ENCODE data around the gene ACP1. TPM values are rescaled to one million over a fixed set of nuclear protein-coding genes. Genes with fewer than 3 reads are reported as not detected.

ACP1 gene
- polyA plus RNA-seq, 4 donors: 99.7 to 167 (median 104) TPM

- WGBS, 3 donors: 1 to 2% (median 1%) methylated on average over 54 to 60 of the region's 60 CpGs
- FAIRE-seq: no peak
- Histone ChIP-seq H3K9me3 (ENCODE audit: control insufficient read depth in 2 of 2, insufficient read depth in 1 of 2, low read depth in 1 of 2, low read length in 1 of 2) (no peaks in the 10 kb centered on the region), H3K4me1 (ENCODE audit: control insufficient read depth in 3 of 3, insufficient read depth in 2 of 3, low read depth in 1 of 3, low read length in 2 of 3) (peaks cover 2 to 15% (median 3%) of the 10 kb centered on the region in 3 donors), H3K27me3 (ENCODE audit: control insufficient read depth in 3 of 3, insufficient read depth in 3 of 3, low read length in 3 of 3) (peaks cover 0 to 25% (median 7%) of the 10 kb centered on the region in 3 donors), H3K4me3 (ENCODE audit: low read depth in 1 of 3, low read length in 3 of 3) (peak overlapping the region; percentile 34 to 77 (median 38)), H3K36me3 (ENCODE audit: control insufficient read depth in 3 of 3, insufficient read depth in 2 of 3, low read depth in 1 of 3, low read length in 3 of 3) (peaks cover 0 to 4% (median 0%) of the 10 kb centered on the region in 3 donors), H3K27ac (ENCODE audit: low read depth in 1 of 3, low read length in 2 of 3) (peak overlapping the region in 1 of 3 donors; percentile 36)
- peak in 1 of 2 donors; percentile 62 for DNase-seq
Measured at GRCh38 chr2:289362-290089, 24.8 kb downstream of the ACP1 start.

- no peaks in the 10 kb centered on the region for H3K9me3 ChIP-seq (ENCODE audit: control insufficient read depth in 2 of 2, insufficient read depth in 1 of 2, low read depth in 1 of 2, low read length in 1 of 2)
- peaks cover 2 to 15% (median 3%) of the 10 kb centered on the region in 3 donors for H3K4me1 ChIP-seq (ENCODE audit: control insufficient read depth in 3 of 3, insufficient read depth in 2 of 3, low read depth in 1 of 3, low read length in 2 of 3)
- 7 to 11% (median 8%) methylated on average over 15 of the region's 15 CpGs for WGBS, 3 donors
- no peak for FAIRE-seq
- peak overlapping the region in 2 of 3 donors; percentile 38 to 77 for H3K4me3 ChIP-seq (ENCODE audit: low read depth in 1 of 3, low read length in 3 of 3)
- H3K27me3 ChIP-seq (ENCODE audit: control insufficient read depth in 3 of 3, insufficient read depth in 3 of 3, low read length in 3 of 3): peaks cover 0 to 25% (median 7%) of the 10 kb centered on the region in 3 donors
- DNase-seq: peak; percentile 66 to 85
- H3K27ac ChIP-seq (ENCODE audit: low read depth in 1 of 3, low read length in 2 of 3): no peak overlapping the region
- no peaks in the 10 kb centered on the region for H3K36me3 ChIP-seq (ENCODE audit: control insufficient read depth in 3 of 3, insufficient read depth in 2 of 3, low read depth in 1 of 3, low read length in 3 of 3)
Measured at GRCh38 chr2:290090-290722, 25.5 kb downstream of the ACP1 start.

- H3K27me3 ChIP-seq (ENCODE audit: control insufficient read depth in 3 of 3, insufficient read depth in 3 of 3, low read length in 3 of 3): peaks cover 0 to 10% (median 0%) of the 10 kb centered on the region in 3 donors
- FAIRE-seq: no peak
- no peak for DNase-seq
- H3K27ac ChIP-seq (ENCODE audit: low read depth in 1 of 3, low read length in 2 of 3): no peak overlapping the region
- 66 to 82% (median 73%) methylated on average over 5 of the region's 5 CpGs for WGBS, 3 donors
- H3K36me3 ChIP-seq (ENCODE audit: control insufficient read depth in 3 of 3, insufficient read depth in 2 of 3, low read depth in 1 of 3, low read length in 3 of 3): no peaks in the 10 kb centered on the region
- H3K9me3 ChIP-seq (ENCODE audit: control insufficient read depth in 2 of 2, insufficient read depth in 1 of 2, low read depth in 1 of 2, low read length in 1 of 2): no peaks in the 10 kb centered on the region
- no peak overlapping the region for H3K4me3 ChIP-seq (ENCODE audit: low read depth in 1 of 3, low read length in 3 of 3)
- H3K4me1 ChIP-seq (ENCODE audit: control insufficient read depth in 3 of 3, insufficient read depth in 2 of 3, low read depth in 1 of 3, low read length in 2 of 3): no peaks in the 10 kb centered on the region
Measured at GRCh38 chr2:295090-295489, 30.3 kb downstream of the ACP1 start.

GRCh38 chr2:296354-296753, 31.6 kb downstream of the ACP1 start:
- Histone ChIP-seq H3K36me3 (ENCODE audit: control insufficient read depth in 3 of 3, insufficient read depth in 2 of 3, low read depth in 1 of 3, low read length in 3 of 3) (no peaks in the 10 kb centered on the region), H3K9me3 (ENCODE audit: control insufficient read depth in 2 of 2, insufficient read depth in 1 of 2, low read depth in 1 of 2, low read length in 1 of 2) (peaks cover 0 to 4% of the 10 kb centered on the region in 2 donors), H3K27me3 (ENCODE audit: control insufficient read depth in 3 of 3, insufficient read depth in 3 of 3, low read length in 3 of 3) (peaks cover 0 to 5% (median 0%) of the 10 kb centered on the region in 3 donors), H3K4me3 (ENCODE audit: low read depth in 1 of 3, low read length in 3 of 3) (no peak overlapping the region), H3K4me1 (ENCODE audit: control insufficient read depth in 3 of 3, insufficient read depth in 2 of 3, low read depth in 1 of 3, low read length in 2 of 3) (no peaks in the 10 kb centered on the region), H3K27ac (ENCODE audit: low read depth in 1 of 3, low read length in 2 of 3) (no peak overlapping the region)
- DNase-seq (no peak), FAIRE-seq (no peak)
- WGBS, 3 donors: 55 to 73% (median 68%) methylated on average over 3 of the region's 3 CpGs

DNA sequence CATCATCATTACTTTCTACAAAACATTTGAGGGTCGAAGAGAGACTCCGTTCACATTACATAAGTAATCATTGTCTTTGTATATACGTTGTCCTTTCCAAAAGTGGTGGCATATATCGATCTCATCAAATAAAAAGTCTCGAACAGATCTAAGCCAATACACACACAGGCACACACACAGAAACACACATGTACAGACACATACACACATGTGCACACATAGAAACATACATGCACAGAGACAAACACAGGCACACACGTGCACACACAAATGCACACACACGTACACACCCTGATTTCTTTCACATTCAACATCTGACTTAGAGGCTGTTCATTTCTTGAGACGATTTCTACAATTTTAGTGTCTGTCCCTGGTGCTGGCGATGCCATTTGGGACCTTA, 40.6 kb downstream of the ACP1 start:
- 88 to 90% (median 89%) methylated on average over 9 of the region's 9 CpGs for WGBS, 3 donors
- Histone ChIP-seq H3K36me3 (ENCODE audit: control insufficient read depth in 3 of 3, insufficient read depth in 2 of 3, low read depth in 1 of 3, low read length in 3 of 3) (no peaks in the 10 kb centered on the region), H3K9me3 (ENCODE audit: control insufficient read depth in 2 of 2, insufficient read depth in 1 of 2, low read depth in 1 of 2, low read length in 1 of 2) (peaks cover 0 to 4% of the 10 kb centered on the region in 2 donors), H3K27me3 (ENCODE audit: control insufficient read depth in 3 of 3, insufficient read depth in 3 of 3, low read length in 3 of 3) (no peaks in the 10 kb centered on the region), H3K4me1 (ENCODE audit: control insufficient read depth in 3 of 3, insufficient read depth in 2 of 3, low read depth in 1 of 3, low read length in 2 of 3) (no peaks in the 10 kb centered on the region), H3K27ac (ENCODE audit: low read depth in 1 of 3, low read length in 2 of 3) (no peak overlapping the region), H3K4me3 (ENCODE audit: low read depth in 1 of 3, low read length in 3 of 3) (no peak overlapping the region)
- DNase-seq (no peak), FAIRE-seq (no peak)

GRCh38 chr2:309148-309953, 44.6 kb downstream of the ACP1 start:
- no peaks in the 10 kb centered on the region for H3K27me3 ChIP-seq (ENCODE audit: control insufficient read depth in 3 of 3, insufficient read depth in 3 of 3, low read length in 3 of 3)
- H3K9me3 ChIP-seq (ENCODE audit: control insufficient read depth in 2 of 2, insufficient read depth in 1 of 2, low read depth in 1 of 2, low read length in 1 of 2): no peaks in the 10 kb centered on the region
- H3K27ac ChIP-seq (ENCODE audit: low read depth in 1 of 3, low read length in 2 of 3): no peak overlapping the region
- H3K4me1 ChIP-seq (ENCODE audit: control insufficient read depth in 3 of 3, insufficient read depth in 2 of 3, low read depth in 1 of 3, low read length in 2 of 3): no peaks in the 10 kb centered on the region
- DNase-seq (no peak), FAIRE-seq (no peak)
- WGBS, 3 donors: 59 to 64% (median 62%) methylated on average over 13 of the region's 13 CpGs
- no peaks in the 10 kb centered on the region for H3K36me3 ChIP-seq (ENCODE audit: control insufficient read depth in 3 of 3, insufficient read depth in 2 of 3, low read depth in 1 of 3, low read length in 3 of 3)
- H3K4me3 ChIP-seq (ENCODE audit: low read depth in 1 of 3, low read length in 3 of 3): no peak overlapping the region

- FAIRE-seq (no peak), DNase-seq (no peak)
- Histone ChIP-seq H3K36me3 (ENCODE audit: control insufficient read depth in 3 of 3, insufficient read depth in 2 of 3, low read depth in 1 of 3, low read length in 3 of 3) (no peaks in the 10 kb centered on the region), H3K9me3 (ENCODE audit: control insufficient read depth in 2 of 2, insufficient read depth in 1 of 2, low read depth in 1 of 2, low read length in 1 of 2) (no peaks in the 10 kb centered on the region), H3K4me1 (ENCODE audit: control insufficient read depth in 3 of 3, insufficient read depth in 2 of 3, low read depth in 1 of 3, low read length in 2 of 3) (no peaks in the 10 kb centered on the region), H3K27ac (ENCODE audit: low read depth in 1 of 3, low read length in 2 of 3) (no peak overlapping the region), H3K4me3 (ENCODE audit: low read depth in 1 of 3, low read length in 3 of 3) (no peak overlapping the region), H3K27me3 (ENCODE audit: control insufficient read depth in 3 of 3, insufficient read depth in 3 of 3, low read length in 3 of 3) (no peaks in the 10 kb centered on the region)
- 75 to 84% (median 79%) methylated on average over 10 of the region's 10 CpGs for WGBS, 3 donors
Measured at GRCh38 chr2:309954-310510, 45.3 kb downstream of the ACP1 start.

DNA sequence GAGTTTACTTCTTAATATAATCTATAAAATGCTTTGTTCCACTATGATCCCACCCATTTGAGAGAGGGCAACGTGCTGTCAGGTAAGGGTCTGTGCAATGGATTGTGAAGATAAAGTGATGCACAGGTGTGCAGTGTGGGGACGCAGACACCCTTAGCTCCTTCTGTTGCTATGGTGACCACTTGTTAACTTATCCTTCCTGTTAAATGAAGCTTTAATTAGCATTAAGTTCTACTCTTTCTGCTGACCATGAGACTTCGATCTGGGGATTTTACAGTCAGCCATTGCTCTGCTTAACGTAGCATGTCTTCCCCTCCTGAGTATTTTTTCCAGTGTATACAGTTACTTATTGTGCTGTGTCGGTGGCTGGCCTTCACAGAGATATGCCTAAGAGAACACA, 46.2 kb downstream of the ACP1 start:
- WGBS, 3 donors: 66 to 79% (median 74%) methylated on average over 5 of the region's 5 CpGs
- no peak for DNase-seq
- no peaks in the 10 kb centered on the region for H3K27me3 ChIP-seq (ENCODE audit: control insufficient read depth in 3 of 3, insufficient read depth in 3 of 3, low read length in 3 of 3)
- no peak overlapping the region for H3K4me3 ChIP-seq (ENCODE audit: low read depth in 1 of 3, low read length in 3 of 3)
- H3K36me3 ChIP-seq (ENCODE audit: control insufficient read depth in 3 of 3, insufficient read depth in 2 of 3, low read depth in 1 of 3, low read length in 3 of 3): no peaks in the 10 kb centered on the region
- H3K27ac ChIP-seq (ENCODE audit: low read depth in 1 of 3, low read length in 2 of 3): no peak overlapping the region
- no peaks in the 10 kb centered on the region for H3K4me1 ChIP-seq (ENCODE audit: control insufficient read depth in 3 of 3, insufficient read depth in 2 of 3, low read depth in 1 of 3, low read length in 2 of 3)
- peaks cover 0 to 4% of the 10 kb centered on the region in 2 donors for H3K9me3 ChIP-seq (ENCODE audit: control insufficient read depth in 2 of 2, insufficient read depth in 1 of 2, low read depth in 1 of 2, low read length in 1 of 2)
- FAIRE-seq: no peak
